GM18526 (cell line): ENCODE measurements around the gene ZNF438.

Experiments
- POLR2A ChIP-seq: IDR thresholded peaks from 3 replicates; pipeline ENCODE4 v1.6.1; 2011; ENCODE audit not compliant: insufficient read length; ENCODE audit errors: extremely low read depth

Gene ZNF438

GRCh38 chr10:30944005-30944404 is 87.7 kb downstream of the ZNF438 start:
- no peak for TF ChIP-seq POLR2A

- TF ChIP-seq POLR2A, result no peak
Measured at GRCh38 chr10:30943451-30943850, 88.2 kb downstream of the ZNF438 start.

GRCh38 chr10:30940256-30940655 is 91.4 kb downstream of the ZNF438 start:
- TF ChIP-seq POLR2A, result no peak

GRCh38 chr10:30939643-30940251 is 91.9 kb downstream of the ZNF438 start:
- TF ChIP-seq POLR2A, result no peak

- TF ChIP-seq POLR2A, result no peak
Measured at GRCh38 chr10:30935078-30935477, 96.6 kb downstream of the ZNF438 start.

- TF ChIP-seq POLR2A, result no peak
Measured at GRCh38 chr10:30931094-30931493, 100.6 kb downstream of the ZNF438 start.

GRCh38 chr10:30929901-30930520 is 101.7 kb downstream of the ZNF438 start:
- no peak for TF ChIP-seq POLR2A

- no peak for TF ChIP-seq POLR2A
Measured at GRCh38 chr10:30928742-30929141, 102.9 kb downstream of the ZNF438 start.

- no peak for TF ChIP-seq POLR2A
Measured at GRCh38 chr10:30918651-30919050, 113.0 kb downstream of the ZNF438 start.

- no peak for TF ChIP-seq POLR2A
Measured at GRCh38 chr10:30917789-30918188, 113.9 kb downstream of the ZNF438 start.

- TF ChIP-seq POLR2A, result no peak
Measured at GRCh38 chr10:30917067-30917466, 114.6 kb downstream of the ZNF438 start.

- TF ChIP-seq POLR2A, result no peak
Measured at GRCh38 chr10:30915146-30915545, 116.5 kb downstream of the ZNF438 start.

GRCh38 chr10:30911303-30911863 is 120.3 kb downstream of the ZNF438 start:
- TF ChIP-seq POLR2A, result no peak

GRCh38 chr10:30903397-30904138 is 128.1 kb downstream of the ZNF438 start:
- no peak for TF ChIP-seq POLR2A

- TF ChIP-seq POLR2A, result no peak
Measured at GRCh38 chr10:30902621-30903396, 128.9 kb downstream of the ZNF438 start.

GRCh38 chr10:30898964-30899363 is 132.7 kb downstream of the ZNF438 start:
- no peak for TF ChIP-seq POLR2A

- no peak for TF ChIP-seq POLR2A
Measured at GRCh38 chr10:30897547-30897946, 134.1 kb downstream of the ZNF438 start.
